GM23338 (cell line): ENCODE data around the gene SLC45A2. TPM values are rescaled to one million over a fixed set of nuclear protein-coding genes. Genes with fewer than 3 reads are reported as not detected.
A peak's percentile ranks its signal among the peaks of the same experiment; 100 is the strongest.

Experiments
- ATAC-seq: fragments of 200-7000 bp; cut with Tn5 transposase; 3 replicates; pipeline ENCODE4 v1.9.1; 2020
- DNase-seq: peaks from one replicate; pipeline ENCODE4 v3.0.0-alpha.2; 2015; ENCODE audit warnings: low spot score
- H2AFZ ChIP-seq: fragments of 200-600 bp; sonication (generic); 2 replicates; pipeline ENCODE4 v1.8.0; 2016; ENCODE audit warnings: antibody characterized with exemption, mild to moderate bottlenecking, moderate library complexity
- H3F3A ChIP-seq: fragments of 200-600 bp; sonication (generic); replicated peaks from 2 replicates; pipeline ENCODE4 v1.8.0; 2017; ENCODE audit warnings: antibody characterized with exemption, mixed run types, low read depth
- H3K27ac ChIP-seq: fragments of 200-600 bp; sonication (generic); 2 replicates; pipeline ENCODE4 v1.6.1; 2016; ENCODE audit warnings: low read depth
- H3K27me3 ChIP-seq: fragments of 200-600 bp; sonication (generic); 2 replicates; pipeline ENCODE4 v1.8.0; 2016; ENCODE audit warnings: mild to moderate bottlenecking, mixed run types, moderate library complexity; ENCODE audit not compliant: insufficient read depth
- H3K36me3 ChIP-seq: fragments of 200-600 bp; sonication (generic); 2 replicates; pipeline ENCODE4 v1.8.0; 2016; ENCODE audit warnings: mild to moderate bottlenecking; ENCODE audit not compliant: insufficient read depth
- H3K4me1 ChIP-seq: fragments of 200-600 bp; sonication (generic); 2 replicates; pipeline ENCODE4 v1.8.0; 2016; ENCODE audit warnings: mild to moderate bottlenecking, moderate library complexity; ENCODE audit not compliant: insufficient read depth
- H3K4me2 ChIP-seq: fragments of 200-600 bp; sonication (generic); 2 replicates; pipeline ENCODE4 v1.7.1; 2017; ENCODE audit warnings: mixed run types
- H3K4me3 ChIP-seq: fragments of 200-600 bp; sonication (generic); 2 replicates; pipeline ENCODE4 v1.6.1; 2016; ENCODE audit warnings: mixed run types
- H3K79me2 ChIP-seq: fragments of 200-600 bp; sonication (generic); replicated peaks from 2 replicates; pipeline ENCODE4 v1.8.0; 2017; ENCODE audit warnings: mild to moderate bottlenecking; ENCODE audit not compliant: insufficient read depth
- H3K9me2 ChIP-seq: fragments of 200-600 bp; sonication (generic); 2 replicates; pipeline ENCODE4 v1.8.0; 2017; ENCODE audit not compliant: insufficient read depth
- H4K20me1 ChIP-seq: fragments of 200-600 bp; sonication (generic); replicated peaks from 2 replicates; pipeline ENCODE4 v1.8.0; 2017; ENCODE audit warnings: mild to moderate bottlenecking; ENCODE audit not compliant: insufficient read depth
- H3K27ac Mint-ChIP-seq: 2 replicates; pipeline ENCODE4 v1.8.0; 2020; ENCODE audit warnings: inconsistent platforms, mild to moderate bottlenecking, moderate library complexity, mixed read lengths
- H3K27me3 Mint-ChIP-seq: 3 replicates; pipeline ENCODE4 v1.8.0; 2022; ENCODE audit warnings: low read depth, mild to moderate bottlenecking, moderate library complexity, mixed read lengths, inconsistent platforms; ENCODE audit not compliant: insufficient read depth, poor library complexity
- H3K36me3 Mint-ChIP-seq: 3 replicates; pipeline ENCODE4 v1.8.0; 2021; ENCODE audit warnings: low read depth, mild to moderate bottlenecking, inconsistent platforms, moderate library complexity, mixed read lengths
- H3K4me1 Mint-ChIP-seq: 3 replicates; pipeline ENCODE4 v1.8.0; 2020; ENCODE audit warnings: mild to moderate bottlenecking, inconsistent platforms, mixed read lengths
- H3K4me3 Mint-ChIP-seq: 3 replicates; pipeline ENCODE4 v1.8.0; 2021; ENCODE audit warnings: moderate library complexity, mild to moderate bottlenecking, inconsistent platforms, mixed read lengths
- H3K9me3 Mint-ChIP-seq: 3 replicates; pipeline ENCODE4 v1.8.0; 2020; ENCODE audit warnings: moderate library complexity, mild to moderate bottlenecking, inconsistent platforms, mixed read lengths
- CREB1 ChIP-seq: fragments of 250-450 bp; sonication (Bioruptor Pico); IDR thresholded peaks from 2 replicates; pipeline ENCODE4 v1.5.0; 2020; ENCODE audit warnings: low read depth, mild to moderate bottlenecking, moderate library complexity
- CTCF ChIP-seq, 2 experiments: fragments of 200-600 bp in 1 of 2; sonication (generic) in 1 of 2; conservative IDR thresholded peaks; 2 replicates each; pipeline versions ENCODE4 v1.5.1 to v1.6.1; 2016 to 2017; ENCODE audit warnings: antibody characterized with exemption in 2 of 2, low read depth in 2 of 2, mild to moderate bottlenecking in 2 of 2, moderate library complexity in 1 of 2
- ETS1 ChIP-seq: IDR thresholded peaks from 2 replicates; pipeline ENCODE4 v1.6.1; 2016; ENCODE audit warnings: antibody characterized with exemption
- EZH2 ChIP-seq: fragments of 200-600 bp; sonication (generic); IDR thresholded peaks from one replicate; pipeline ENCODE4 v1.8.0; 2017; ENCODE audit warnings: antibody characterized with exemption, mild to moderate bottlenecking, low read depth; ENCODE audit not compliant: unreplicated experiment
- EZH2phosphoT487 ChIP-seq: fragments of 200-600 bp; sonication (generic); IDR thresholded peaks from one replicate; pipeline ENCODE4 v1.8.1; 2018; ENCODE audit warnings: antibody characterized with exemption; ENCODE audit not compliant: unreplicated experiment
- JUNB ChIP-seq: IDR thresholded peaks from one replicate; pipeline ENCODE4 v1.6.1; 2016; ENCODE audit warnings: antibody characterized with exemption; ENCODE audit not compliant: unreplicated experiment
- NANOG ChIP-seq: IDR thresholded peaks from 2 replicates; pipeline ENCODE4 v1.6.1; 2016; ENCODE audit warnings: antibody characterized with exemption, borderline replicate concordance
- POLR2AphosphoS5 ChIP-seq: IDR thresholded peaks from 2 replicates; pipeline ENCODE4 v1.6.1; 2016; ENCODE audit warnings: antibody characterized with exemption, low read depth
- REST ChIP-seq: IDR thresholded peaks from one replicate; pipeline ENCODE4 v1.6.1; 2018; ENCODE audit warnings: antibody characterized with exemption; ENCODE audit not compliant: unreplicated experiment
- STAT1 ChIP-seq: IDR thresholded peaks from one replicate; pipeline ENCODE4 v1.6.1; 2016; ENCODE audit warnings: antibody characterized with exemption; ENCODE audit not compliant: unreplicated experiment
- ZNF114 ChIP-seq: fragments of 250-450 bp; sonication (Bioruptor Pico); IDR thresholded peaks from 2 replicates; pipeline ENCODE4 v1.5.0; 2020; ENCODE audit warnings: mild to moderate bottlenecking, moderate library complexity
- ZNF331 ChIP-seq: fragments of 250-450 bp; sonication (Bioruptor Pico); IDR thresholded peaks from 2 replicates; pipeline ENCODE4 v1.5.0; 2020; ENCODE audit warnings: low read depth, mild to moderate bottlenecking, moderate library complexity
- ZNF462 ChIP-seq: fragments of 250-450 bp; sonication (Bioruptor Pico); IDR thresholded peaks from 2 replicates; pipeline ENCODE4 v1.5.0; 2020; ENCODE audit warnings: mild to moderate bottlenecking, moderate library complexity
- polyA plus RNA-seq: library from polyadenylated mRNA; unstranded; fragments of >200 nt; fragmentation: Nextera tagmentation; extraction: Ambion mirVana; gene quantifications from 2 replicates; pipeline ENCODE4 v1.2.1, GENCODE V29; 2016
- total RNA-seq: library from RNA; depleted of rRNA; stranded (reverse); fragments of >200 nt; shearing (Covaris generic); gene quantifications from 2 replicates; pipeline ENCODE4 v1.2.3, GENCODE V29; 2014

SLC45A2 gene
- total and polyA plus RNA-seq, 2 experiments from 2014 or later, result not detected

- TF ChIP-seq ZNF331 (CRISPR knock-in tag) (no peak), POLR2AphosphoS5 (no peak), EZH2 (no peak)
Measured at GRCh38 chr5:34009610-34010009, 25.1 kb upstream of the SLC45A2 start (continued).

GRCh38 chr5:34008802-34009201, 24.3 kb upstream of the SLC45A2 start:
- H4K20me1 ChIP-seq, result no peaks in the 10 kb centered on the region

More at GRCh38 chr5:34008802-34009201, 24.3 kb upstream of the SLC45A2 start:
- H3K4me1 Mint-ChIP-seq, result peaks cover 12% of the 10 kb centered on the region; the same call in 2 of the 3 replicates
- peaks cover 2% of the 10 kb centered on the region for H3K36me3 Mint-ChIP-seq
- H3F3A ChIP-seq, result no peaks in the 10 kb centered on the region
- H3K79me2 ChIP-seq, result no peaks in the 10 kb centered on the region
- H3K27ac ChIP-seq, result peak overlapping the region; percentile 96
- H3K9me3 Mint-ChIP-seq, result no peaks in the 10 kb centered on the region
- H3K9me2 ChIP-seq, result no peaks in the 10 kb centered on the region
- 0 out of 2 replicates have a peak, but pooled peaks cover 3% of the 10 kb centered on the region for H3K36me3 ChIP-seq
- peak overlapping the region; percentile 59 for H3K4me3 ChIP-seq
- TF ChIP-seq ETS1 (no peak), NANOG (no peak), CTCF (conservative IDR thresholded peaks at IDR 0.05; ENCODE audit: low read depth in 2 of 2) (no peak), REST (no peak), EZH2phosphoT487 (no peak), ZNF331 (CRISPR knock-in tag) (no peak), JUNB (no peak), ZNF114 (CRISPR knock-in tag) (no peak), ZNF462 (CRISPR knock-in tag) (no peak), CREB1 (CRISPR knock-in tag) (no peak), POLR2AphosphoS5 (no peak), STAT1 (no peak), EZH2 (no peak)
- H3K4me1 ChIP-seq, result peaks cover 5% of the 10 kb centered on the region; the same call in 1 of the 2 replicates
- peak overlapping the region; percentile 91 for H3K4me3 Mint-ChIP-seq
- peak overlapping the region; percentile 78 for H3K4me2 ChIP-seq
- peak overlapping the region; percentile 74; the same call in 1 of the 2 replicates for H2AFZ ChIP-seq
- peak overlapping the region; percentile 97 for H3K27ac Mint-ChIP-seq
- H3K27me3 ChIP-seq, result no peaks in the 10 kb centered on the region
- peaks cover 10% of the 10 kb centered on the region for H3K27me3 Mint-ChIP-seq
- ATAC-seq (no peak), DNase-seq (no peak)
